Measurements from ENCODE around the gene CENPV.
"Not testable (repeated sequence)": the region's sequence is repeated elsewhere in the genome, so short reads cannot be mapped to it uniquely, and the experiment has no call there.

CENPV gene

DNA sequence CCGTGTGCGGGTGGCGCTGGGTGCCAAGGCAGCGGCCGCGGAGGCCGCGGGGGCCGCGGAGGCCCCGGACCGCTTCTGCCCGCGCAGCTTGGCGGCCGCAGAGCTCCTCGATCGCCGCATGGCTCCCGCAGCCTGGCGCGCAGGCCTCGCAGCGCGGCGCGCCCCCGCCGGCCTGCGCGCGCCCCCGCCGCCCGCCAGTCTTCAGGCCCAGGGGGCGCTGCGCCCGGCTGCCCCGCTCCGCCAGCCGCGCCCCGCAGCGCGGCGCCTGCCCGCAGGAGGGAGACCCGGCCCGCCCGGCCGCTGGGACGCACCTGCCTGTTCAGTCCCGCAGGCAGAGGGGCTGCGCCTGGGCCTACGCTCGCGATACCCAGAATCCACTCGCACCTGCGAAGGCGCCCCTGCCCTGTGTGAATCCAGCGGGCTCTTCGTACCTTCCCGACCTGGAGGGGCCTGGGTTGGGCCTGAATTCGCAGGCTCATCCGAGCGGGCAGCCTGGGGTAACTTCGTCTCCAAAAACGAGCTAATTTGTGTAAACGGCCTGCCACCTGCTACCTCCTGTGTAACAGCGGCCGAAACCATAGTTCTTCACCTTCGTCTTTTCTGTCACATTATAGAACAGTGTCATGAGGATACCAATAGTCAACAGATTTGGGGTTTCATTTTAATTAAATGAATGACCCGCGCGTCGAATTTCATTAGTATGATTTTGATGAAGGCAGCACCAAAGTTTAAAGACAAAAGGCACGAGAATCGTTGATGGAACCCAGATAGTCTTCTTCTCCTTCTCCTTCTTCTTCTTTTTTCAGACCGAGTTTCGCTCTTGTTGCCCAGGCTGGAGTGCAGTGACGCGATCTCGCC lies at the start of gene CENPV:
CENPV (minus strand) TSS at position 153 of the 858 bp plus-strand sequence; CDS start at position 120, 33 bp downstream.
- no peaks in the 10 kb centered on the region for H3K9me3 Mint-ChIP-seq
- H3K4me1 Mint-ChIP-seq: peaks cover 10% of the 10 kb centered on the region
- ATAC-seq (ENCODE audit: low read depth): peak; percentile 80
- H3K27ac Mint-ChIP-seq: peak within 1 kb of the TSS; percentile 85
- no peaks in the 10 kb centered on the region for H3K27me3 Mint-ChIP-seq
- H3K36me3 Mint-ChIP-seq: peaks cover 2% of the 10 kb centered on the region
- peak within 1 kb of the TSS; percentile 89 for H3K4me3 Mint-ChIP-seq
- DNase-seq (ENCODE audit: low spot score in 2 of 2): peak; percentile 66 to 79

DNA sequence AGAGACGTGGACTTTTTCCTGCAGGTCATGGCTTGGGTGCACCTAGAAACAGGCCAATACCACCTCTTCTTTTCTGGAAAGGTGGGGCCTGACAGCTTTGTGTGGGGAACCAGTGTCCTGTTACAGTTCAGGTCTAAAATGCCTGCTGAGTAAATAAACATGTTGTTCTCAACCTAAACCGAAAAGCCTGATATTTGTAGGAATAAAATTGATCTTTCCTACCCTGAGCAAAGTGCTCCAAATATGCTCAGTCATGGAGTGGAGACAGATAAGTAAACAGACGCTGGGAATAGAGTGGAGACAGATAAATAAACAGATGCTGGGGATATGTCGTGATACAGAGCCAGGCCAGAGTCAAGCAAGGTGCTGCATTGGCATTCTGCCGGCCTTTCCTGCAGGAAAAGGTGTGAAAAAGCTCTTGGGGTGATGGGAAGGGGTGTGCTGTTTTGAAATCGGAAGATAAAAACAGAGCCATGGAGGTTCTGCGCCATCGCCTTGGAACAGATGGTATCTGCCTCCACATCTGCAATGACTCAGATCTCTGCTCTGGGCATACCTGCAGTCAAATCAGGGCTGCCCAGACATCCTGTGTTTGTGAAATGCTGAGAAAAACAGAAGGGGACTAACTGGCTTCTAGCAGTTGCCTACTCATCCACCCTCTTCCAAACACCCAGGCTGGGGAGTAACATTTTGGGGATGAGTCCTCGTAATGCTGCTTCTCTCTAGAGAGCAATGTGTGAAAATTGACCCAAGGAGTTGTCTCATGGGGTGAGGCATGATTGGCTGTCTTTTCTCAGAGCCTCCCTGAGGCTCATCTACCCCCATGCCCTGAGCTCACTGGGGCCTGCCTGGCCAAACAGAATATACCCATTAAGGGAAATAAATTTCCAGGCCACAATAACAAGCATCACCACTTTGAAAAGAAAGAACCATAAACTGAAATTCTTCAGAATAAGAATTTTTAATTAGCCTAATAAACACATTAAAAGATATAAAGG lies 45.3 kb upstream of the CENPV start:
- H3K27ac Mint-ChIP-seq: peak overlapping the region; percentile 66
- peak; percentile 99 for ATAC-seq (ENCODE audit: low read depth)
- DNase-seq (ENCODE audit: low spot score in 2 of 2): no peak
- H3K4me1 Mint-ChIP-seq: peaks cover 10% of the 10 kb centered on the region
- H3K9me3 Mint-ChIP-seq: no peaks in the 10 kb centered on the region
- H3K27me3 Mint-ChIP-seq: no peaks in the 10 kb centered on the region
- H3K36me3 Mint-ChIP-seq: no peaks in the 10 kb centered on the region
- peak overlapping the region; percentile 62 for H3K4me3 Mint-ChIP-seq

GRCh38 chr17:16396693-16397092 lies 43.4 kb upstream of the CENPV start:
- H3K27ac Mint-ChIP-seq: not testable (repeated sequence)

GRCh38 chr17:16395887-16396286 lies 42.6 kb upstream of the CENPV start:
- not testable (repeated sequence) for ATAC-seq (ENCODE audit: low read depth); H3K36me3 Mint-ChIP-seq; H3K4me3 Mint-ChIP-seq; H3K27me3 Mint-ChIP-seq; H3K9me3 Mint-ChIP-seq; H3K4me1 Mint-ChIP-seq; H3K27ac Mint-ChIP-seq; DNase-seq (ENCODE audit: low spot score in 2 of 2)

More at GRCh38 chr17:16396693-16397092, 43.4 kb upstream of the CENPV start:
- not testable (repeated sequence) for H3K4me1 Mint-ChIP-seq; H3K4me3 Mint-ChIP-seq; H3K36me3 Mint-ChIP-seq; ATAC-seq (ENCODE audit: low read depth); DNase-seq (ENCODE audit: low spot score in 2 of 2); H3K27me3 Mint-ChIP-seq; H3K9me3 Mint-ChIP-seq

GRCh38 chr17:16392491-16392890 lies 39.2 kb upstream of the CENPV start:
- not testable (repeated sequence) for H3K9me3 Mint-ChIP-seq; H3K27ac Mint-ChIP-seq; H3K4me1 Mint-ChIP-seq; H3K36me3 Mint-ChIP-seq; H3K27me3 Mint-ChIP-seq; DNase-seq (ENCODE audit: low spot score in 2 of 2); H3K4me3 Mint-ChIP-seq; ATAC-seq (ENCODE audit: low read depth)

GRCh38 chr17:16391451-16391850 lies 38.2 kb upstream of the CENPV start:
- no peak for DNase-seq (ENCODE audit: low spot score in 2 of 2)
- ATAC-seq (ENCODE audit: low read depth): no peak
- Mint-ChIP-seq H3K27ac (no peak overlapping the region), H3K27me3 (no peaks in the 10 kb centered on the region), H3K4me3 (no peak overlapping the region), H3K36me3 (no peaks in the 10 kb centered on the region), H3K4me1 (peaks cover 2% of the 10 kb centered on the region), H3K9me3 (no peaks in the 10 kb centered on the region)

DNA sequence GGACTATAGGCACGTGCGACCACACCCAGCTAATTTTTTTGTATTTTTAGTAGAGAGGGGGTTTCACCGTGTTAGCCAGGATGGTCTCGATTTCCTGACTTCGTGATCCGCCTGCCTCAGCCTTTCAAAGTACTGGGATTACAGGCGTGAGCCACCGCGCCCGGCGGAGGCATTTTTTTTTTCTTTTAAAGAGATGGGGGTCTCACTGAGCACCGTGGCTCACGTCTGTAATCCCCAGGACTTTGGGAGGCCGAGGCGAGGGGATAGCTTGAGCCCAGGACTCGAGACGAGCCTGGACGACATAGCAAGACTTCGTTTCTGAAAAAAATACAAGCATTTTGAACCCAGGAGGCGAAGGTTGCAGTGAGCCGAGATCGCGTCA lies 32.8 kb upstream of the CENPV start:
- Mint-ChIP-seq H3K4me3 (peak overlapping the region; percentile 86), H3K36me3 (peaks cover 10% of the 10 kb centered on the region), H3K27ac (peak overlapping the region; percentile 35), H3K4me1 (peaks cover 36% of the 10 kb centered on the region)
- not testable (repeated sequence) for H3K9me3 Mint-ChIP-seq; H3K27me3 Mint-ChIP-seq; DNase-seq (ENCODE audit: low spot score in 2 of 2); ATAC-seq (ENCODE audit: low read depth)

GRCh38 chr17:16384557-16384956 lies 31.3 kb upstream of the CENPV start:
- Mint-ChIP-seq H3K36me3 (peaks cover 10% of the 10 kb centered on the region), H3K4me1 (peaks cover 39% of the 10 kb centered on the region), H3K4me3 (no peak overlapping the region), H3K27me3 (no peaks in the 10 kb centered on the region), H3K9me3 (no peaks in the 10 kb centered on the region), H3K27ac (peak overlapping the region; percentile 80)
- ATAC-seq (ENCODE audit: low read depth) (no peak), DNase-seq (ENCODE audit: low spot score in 2 of 2) (no peak)

- Mint-ChIP-seq H3K9me3 (no peaks in the 10 kb centered on the region), H3K4me3 (peak overlapping the region; percentile 32), H3K27ac (peak overlapping the region; percentile 80), H3K36me3 (peaks cover 10% of the 10 kb centered on the region), H3K27me3 (no peaks in the 10 kb centered on the region), H3K4me1 (peaks cover 39% of the 10 kb centered on the region)
- DNase-seq (ENCODE audit: low spot score in 2 of 2): no peak
- no peak for ATAC-seq (ENCODE audit: low read depth)
Measured at GRCh38 chr17:16383772-16384287, 30.6 kb upstream of the CENPV start.

DNA sequence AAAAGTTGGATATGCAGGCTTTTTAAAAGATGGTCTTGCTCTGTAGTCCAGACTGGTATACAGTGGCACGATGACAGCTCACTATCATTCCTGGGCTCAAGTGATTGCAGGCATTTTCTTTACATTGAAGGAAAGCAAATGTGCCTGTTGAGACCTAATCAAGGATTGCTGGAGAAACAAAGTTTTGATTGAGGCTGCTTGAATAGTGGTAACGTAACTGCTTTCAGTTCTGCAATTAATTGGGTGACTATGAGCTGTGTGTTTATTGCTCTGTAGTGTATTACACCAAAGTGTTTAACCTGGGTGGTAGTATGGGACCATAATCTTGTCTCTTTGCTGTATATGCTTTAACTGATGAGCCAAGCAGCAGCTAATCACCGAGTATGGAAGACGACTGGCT lies 29.9 kb upstream of the CENPV start:
- Mint-ChIP-seq H3K4me3 (peak overlapping the region; percentile 32), H3K4me1 (peaks cover 39% of the 10 kb centered on the region), H3K36me3 (peaks cover 10% of the 10 kb centered on the region), H3K27ac (peak overlapping the region; percentile 80), H3K27me3 (no peaks in the 10 kb centered on the region), H3K9me3 (no peaks in the 10 kb centered on the region)
- ATAC-seq (ENCODE audit: low read depth) (no peak), DNase-seq (ENCODE audit: low spot score in 2 of 2) (no peak)

GRCh38 chr17:16381496-16381820 lies 28.2 kb upstream of the CENPV start:
- Mint-ChIP-seq H3K27ac (peak overlapping the region; percentile 99), H3K27me3 (no peaks in the 10 kb centered on the region), H3K4me1 (peaks cover 36% of the 10 kb centered on the region), H3K4me3 (peak overlapping the region; percentile 98), H3K9me3 (no peaks in the 10 kb centered on the region), H3K36me3 (peaks cover 10% of the 10 kb centered on the region)
- DNase-seq (ENCODE audit: low spot score in 2 of 2) (no peak), ATAC-seq (ENCODE audit: low read depth) (peak; percentile 4)

DNA sequence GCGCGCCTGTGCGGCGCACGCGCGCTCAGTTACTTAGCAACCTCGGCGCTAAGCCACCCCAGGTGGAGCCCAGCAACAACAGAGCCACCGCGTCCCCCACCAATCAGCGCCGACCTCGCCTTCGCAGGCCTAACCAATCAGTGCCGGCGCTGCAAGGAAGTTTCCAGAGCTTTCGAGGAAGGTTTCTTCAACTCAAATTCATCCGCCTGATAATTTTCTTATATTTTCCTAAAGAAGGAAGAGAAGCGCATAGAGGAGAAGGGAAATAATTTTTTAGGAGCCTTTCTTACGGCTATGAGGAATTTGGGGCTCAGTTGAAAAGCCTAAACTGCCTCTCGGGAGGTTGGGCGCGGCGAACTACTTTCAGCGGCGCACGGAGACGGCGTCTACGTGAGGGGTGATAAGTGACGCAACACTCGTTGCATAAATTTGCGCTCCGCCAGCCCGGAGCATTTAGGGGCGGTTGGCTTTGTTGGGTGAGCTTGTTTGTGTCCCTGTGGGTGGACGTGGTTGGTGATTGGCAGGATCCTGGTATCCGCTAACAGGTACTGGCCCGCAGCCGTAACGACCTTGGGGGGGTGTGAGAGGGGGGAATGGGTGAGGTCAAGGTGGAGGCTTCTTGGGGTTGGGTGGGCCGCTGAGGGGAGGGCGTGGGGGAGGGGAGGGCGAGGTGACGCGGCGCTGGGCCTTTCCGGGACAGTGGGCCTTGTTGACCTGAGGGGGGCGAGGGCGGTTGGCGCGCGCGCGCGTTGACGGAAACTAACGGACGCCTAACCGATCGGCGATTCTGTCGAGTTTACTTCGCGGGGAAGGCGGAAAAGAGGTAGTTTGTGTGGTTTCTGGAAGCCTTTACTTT lies 27.6 kb upstream of the CENPV start, which contains the start of gene UBB:
UBB (plus strand) TSS at position 452 of the 856 bp plus-strand sequence. CDS start 817 bp downstream, outside the sequence.
- peaks cover 10% of the 10 kb centered on the region for H3K36me3 Mint-ChIP-seq
- peak; percentile 91 to 92 for DNase-seq (ENCODE audit: low spot score in 2 of 2)
- ATAC-seq (ENCODE audit: low read depth): peak; percentile 95
- no peaks in the 10 kb centered on the region for H3K9me3 Mint-ChIP-seq
- peak within 1 kb of the TSS; percentile 98 for H3K4me3 Mint-ChIP-seq
- H3K4me1 Mint-ChIP-seq: peaks cover 36% of the 10 kb centered on the region
- peak within 1 kb of the TSS; percentile 99 for H3K27ac Mint-ChIP-seq
- no peaks in the 10 kb centered on the region for H3K27me3 Mint-ChIP-seq

DNA sequence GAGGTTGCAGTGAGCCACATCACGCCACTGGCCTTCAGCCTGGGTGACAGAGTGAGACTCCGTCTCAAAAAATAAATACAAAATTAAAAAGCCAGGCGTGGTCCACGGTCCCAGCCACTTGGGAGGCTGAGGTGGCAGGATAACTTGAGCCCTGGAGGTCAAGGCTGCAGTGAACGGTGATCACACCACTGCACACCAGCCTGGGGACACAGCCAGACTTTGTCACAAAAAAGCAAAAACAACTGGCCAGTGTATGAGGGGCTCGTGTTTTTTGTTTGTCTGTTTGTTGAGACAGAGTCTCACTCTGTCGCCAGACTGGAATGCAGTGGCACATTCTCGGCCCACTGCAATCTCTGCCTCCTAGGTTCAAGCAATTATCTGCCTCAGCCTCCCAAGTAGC lies 26.4 kb upstream of the CENPV start:
- no peak for ATAC-seq (ENCODE audit: low read depth)
- Mint-ChIP-seq H3K4me1 (peaks cover 35% of the 10 kb centered on the region), H3K36me3 (peaks cover 10% of the 10 kb centered on the region), H3K4me3 (no peak overlapping the region), H3K27ac (no peak overlapping the region), H3K9me3 (no peaks in the 10 kb centered on the region), H3K27me3 (no peaks in the 10 kb centered on the region)
- no peak for DNase-seq (ENCODE audit: low spot score in 2 of 2)
